Measurements from ENCODE around the gene MLLT3. TPM values are rescaled to one million over a fixed set of nuclear protein-coding genes. Genes with fewer than 3 reads are reported as not detected.

The MLLT3 gene
- total RNA-seq, 1 donor from 2014 or later: 35.1 TPM

GRCh38 chr9:20446248-20446647 lies 176.1 kb downstream of the MLLT3 start:
- Histone ChIP-seq H3K4me1 (ENCODE audit: insufficient read depth, low read length) (no peaks in the 10 kb centered on the region), H3K36me3 (ENCODE audit: insufficient read depth, low read length) (no peaks in the 10 kb centered on the region), H2AFZ (ENCODE audit: low read depth, low read length) (no peak overlapping the region), H4K20me1 (ENCODE audit: insufficient read depth, low read length) (peaks cover 5% of the 10 kb centered on the region), H3K9ac (ENCODE audit: low read length) (no peak overlapping the region), H3K4me3 (ENCODE audit: insufficient read depth, low read depth, low read length) (no peak overlapping the region), H3K27ac (ENCODE audit: low read depth, low read length) (no peak overlapping the region), H3K27me3 (ENCODE audit: insufficient read depth, low read length) (no peaks in the 10 kb centered on the region), H3K9me3 (ENCODE audit: insufficient read depth, low read depth, low read length) (no peaks in the 10 kb centered on the region), H3K79me2 (ENCODE audit: insufficient read depth, low read length) (no peaks in the 10 kb centered on the region), H3K4me2 (ENCODE audit: low read length) (no peak overlapping the region)
- Mint-ChIP-seq H3K27ac (ENCODE audit: unreplicated experiment) (no peak overlapping the region), H3K9me3 (ENCODE audit: unreplicated experiment) (no peaks in the 10 kb centered on the region), H3K36me3 (ENCODE audit: low read depth, unreplicated experiment) (no peaks in the 10 kb centered on the region), H3K4me3 (ENCODE audit: unreplicated experiment) (no peak overlapping the region), H3K4me1 (ENCODE audit: low read depth, unreplicated experiment) (no peaks in the 10 kb centered on the region), H3K27me3 (ENCODE audit: low read depth, unreplicated experiment) (no peaks in the 10 kb centered on the region)
- DNase-seq (ENCODE audit: low read depth) (no peak), FAIRE-seq (no peak)
- no peak for TF ChIP-seq CTCF (IDR thresholded peaks at IDR 0.05; ENCODE audit: insufficient read depth, low read depth, low read length)
- TF ChIP-seq EZH2 (IDR thresholded peaks at IDR 0.05; ENCODE audit: insufficient read depth, low read length): no peak

GRCh38 chr9:20442461-20443319 lies 179.6 kb downstream of the MLLT3 start:
- Histone ChIP-seq H3K9ac (ENCODE audit: low read length) (no peak overlapping the region), H3K27ac (ENCODE audit: low read depth, low read length) (no peak overlapping the region), H3K9me3 (ENCODE audit: insufficient read depth, low read depth, low read length) (no peaks in the 10 kb centered on the region), H4K20me1 (ENCODE audit: insufficient read depth, low read length) (peaks cover 5% of the 10 kb centered on the region), H3K36me3 (ENCODE audit: insufficient read depth, low read length) (no peaks in the 10 kb centered on the region), H3K27me3 (ENCODE audit: insufficient read depth, low read length) (no peaks in the 10 kb centered on the region), H3K4me1 (ENCODE audit: insufficient read depth, low read length) (no peaks in the 10 kb centered on the region), H3K4me3 (ENCODE audit: insufficient read depth, low read depth, low read length) (no peak overlapping the region), H3K4me2 (ENCODE audit: low read length) (no peak overlapping the region), H2AFZ (ENCODE audit: low read depth, low read length) (no peak overlapping the region), H3K79me2 (ENCODE audit: insufficient read depth, low read length) (no peaks in the 10 kb centered on the region)
- TF ChIP-seq EZH2 (IDR thresholded peaks at IDR 0.05; ENCODE audit: insufficient read depth, low read length): no peak
- TF ChIP-seq CTCF (IDR thresholded peaks at IDR 0.05; ENCODE audit: insufficient read depth, low read depth, low read length): no peak
- Mint-ChIP-seq H3K27me3 (ENCODE audit: low read depth, unreplicated experiment) (no peaks in the 10 kb centered on the region), H3K27ac (ENCODE audit: unreplicated experiment) (no peak overlapping the region), H3K4me3 (ENCODE audit: unreplicated experiment) (no peak overlapping the region), H3K9me3 (ENCODE audit: unreplicated experiment) (no peaks in the 10 kb centered on the region), H3K36me3 (ENCODE audit: low read depth, unreplicated experiment) (no peaks in the 10 kb centered on the region), H3K4me1 (ENCODE audit: low read depth, unreplicated experiment) (no peaks in the 10 kb centered on the region)
- no peak for FAIRE-seq
- DNase-seq (ENCODE audit: low read depth): no peak
